ENCODE results near the gene RAPH1.

DNA sequence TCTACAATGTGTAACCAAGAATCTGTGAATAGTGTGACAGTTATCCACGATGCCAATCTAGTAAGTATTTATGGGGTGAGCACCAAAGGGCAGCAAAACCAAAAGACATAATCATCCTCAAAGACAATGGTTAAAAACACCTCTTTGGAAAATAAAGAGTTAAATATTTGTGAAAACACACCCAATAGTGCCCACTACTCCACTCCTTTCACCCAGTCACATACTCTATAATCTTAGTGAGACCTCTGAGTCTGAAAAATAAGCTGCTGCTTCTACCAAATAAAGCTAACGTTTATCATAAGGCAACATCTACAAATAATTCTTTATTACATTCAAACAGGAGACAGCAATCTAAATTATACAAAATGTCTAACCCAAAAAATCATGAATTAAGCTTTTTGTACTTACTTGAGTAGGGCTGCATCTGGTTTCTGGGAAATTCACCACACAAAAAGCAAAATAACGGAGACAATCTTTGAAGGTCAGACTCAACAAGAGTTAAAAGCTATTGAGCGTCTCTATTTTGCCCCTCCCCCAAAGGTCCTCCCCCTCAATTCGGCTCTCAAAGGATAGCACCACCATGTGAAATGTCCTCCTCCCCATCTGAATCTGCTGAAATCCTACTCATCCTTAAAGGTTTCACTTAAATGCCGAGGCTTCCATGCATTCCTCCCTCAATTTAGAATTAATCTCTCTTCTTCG is 2.0 kb downstream of the RAPH1 start:
- TF ChIP-seq POLR2A (IDR thresholded peaks at IDR 0.05) (no peak), CTCF (IDR thresholded peaks at IDR 0.05) (no peak), POLR2AphosphoS5 (IDR thresholded peaks at IDR 0.05) (no peak)

Measured in gastroesophageal sphincter (tissue), 3 donors.